Breast epithelium (tissue), 4 donors: ENCODE data around the gene GULP1. TPM values are rescaled to one million over a fixed set of nuclear protein-coding genes. Genes with fewer than 3 reads are reported as not detected.

Source experiments
- DNase-seq, 2 donors: peaks; one replicate each; pipeline ENCODE4 v3.0.0-alpha.2; 2019; ENCODE audit warnings: low spot score in 2 of 2
- H3K27ac ChIP-seq, 2 donors: fragments of 200-600 bp; sonication (generic) in 1 of 2; one replicate each; pipeline ENCODE4 v1.5.1; 2016 to 2019; ENCODE audit warnings: mild to moderate bottlenecking in 1 of 2
- H3K27me3 ChIP-seq, 2 donors: fragments of 200-600 bp; sonication (generic) in 1 of 2; one replicate each; pipeline versions ENCODE4 v1.5.1 to v1.6.0; 2017 to 2019; ENCODE audit warnings: control low read depth in 1 of 2, mild to moderate bottlenecking in 1 of 2
- H3K36me3 ChIP-seq: fragments of 200-600 bp; one replicate; pipeline ENCODE4 v1.5.1; 2019
- H3K4me1 ChIP-seq, 2 donors: fragments of 200-600 bp; sonication (generic); one replicate each; pipeline ENCODE4 v1.5.1; 2016 to 2019; ENCODE audit warnings: control low read depth in 1 of 2
- H3K4me3 ChIP-seq, 3 donors: fragments of 200-600 bp; sonication (generic); 1 replicate in 2 of 3; 2 replicates in 1 of 3; pipeline ENCODE4 v1.5.1; 2016 to 2019; ENCODE audit warnings: mild to moderate bottlenecking in 3 of 3, moderate library complexity in 2 of 3
- H3K9me3 ChIP-seq, 2 donors: fragments of 200-600 bp; sonication (generic) in 1 of 2; one replicate each; pipeline ENCODE4 v1.5.1; 2016 to 2019; ENCODE audit warnings: control low read depth in 1 of 2
- CTCF ChIP-seq, 3 donors: fragments of 450-650 bp; IDR thresholded peaks; one replicate each; pipeline ENCODE4 v1.5.1; 2016 to 2017; ENCODE audit warnings: antibody characterized with exemption in 3 of 3, mild to moderate bottlenecking in 3 of 3, moderate library complexity in 3 of 3
- POLR2A ChIP-seq: fragments of 450-650 bp; IDR thresholded peaks from one replicate; pipeline ENCODE4 v1.6.1; 2016; ENCODE audit warnings: antibody characterized with exemption, mild to moderate bottlenecking, moderate library complexity
- POLR2AphosphoS5 ChIP-seq, 3 donors: sonication (generic); formaldehyde crosslinking; IDR thresholded peaks; one replicate each; pipeline ENCODE4 v1.6.1; 2017; ENCODE audit warnings: antibody characterized with exemption in 3 of 3
- intact Hi-C: fragments of 100-400 bp; cut with DNase I; formaldehyde crosslinking; loops from one replicate; pipeline ENCODE4 v1.15.1; 2023; ENCODE audit warnings: low total_unique reads
- total RNA-seq, 3 donors: library from RNA; depleted of rRNA; stranded (reverse); fragments of >200 nt; gene quantifications; one replicate each; pipeline ENCODE4 v1.1.0, GENCODE V29; 2016

Gene GULP1
- total RNA-seq, 3 donors from 2014 or later: 16.5 to 47.9 (median 43.8) TPM

DNA sequence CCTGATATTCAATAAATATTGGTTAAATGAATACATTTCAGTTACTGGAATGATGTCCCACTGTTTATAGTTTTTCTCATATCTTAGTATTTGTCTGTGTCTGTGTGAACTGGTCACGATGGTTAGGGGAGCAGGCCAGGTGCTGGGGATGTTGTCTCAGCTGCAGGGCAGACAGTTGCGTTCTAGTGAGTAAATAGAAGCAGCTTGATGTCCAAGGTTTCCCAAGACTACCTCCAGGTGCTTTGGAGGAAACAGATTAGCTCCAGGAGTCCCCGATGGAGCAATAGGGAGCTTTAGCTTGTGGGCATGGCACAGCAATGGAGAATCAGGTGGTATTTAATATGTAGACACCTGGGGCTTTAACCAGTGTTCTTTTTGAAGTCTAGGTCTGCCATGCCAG is 75.5 kb downstream of the GULP1 start:
- TF ChIP-seq POLR2AphosphoS5 (IDR thresholded peaks at IDR 0.05) (no peak), CTCF (IDR thresholded peaks at IDR 0.05) (no peak), POLR2A (no peak)
- intact Hi-C loops: no loop called here

DNA sequence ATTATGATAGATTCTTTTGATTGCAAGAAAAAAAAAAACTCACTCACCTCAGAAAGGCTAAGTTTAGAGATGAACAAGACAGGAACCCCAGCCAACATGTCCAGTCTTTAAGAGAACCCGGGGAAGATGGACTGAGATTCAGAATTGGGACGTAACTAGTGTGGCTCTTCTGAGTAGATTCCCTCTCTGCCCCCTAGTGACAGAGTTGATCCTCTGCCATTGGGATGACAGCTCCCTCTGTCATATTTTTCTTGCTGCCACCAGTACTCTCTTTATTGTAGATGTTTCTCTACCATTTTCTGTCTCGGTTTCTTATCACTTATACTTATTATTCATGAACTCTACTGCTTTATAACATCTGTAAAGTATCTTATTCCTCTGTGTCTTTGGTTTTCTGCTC is 77.7 kb downstream of the GULP1 start:
- intact Hi-C loops: no loop called here

More for the DNA sequence above, 75.5 kb downstream of the GULP1 start:
- Histone ChIP-seq H3K27ac (no peak overlapping the region), H3K4me1 (no peaks in the 10 kb centered on the region), H3K36me3 (no peaks in the 10 kb centered on the region), H3K4me3 (no peak overlapping the region), H3K9me3 (no peaks in the 10 kb centered on the region), H3K27me3 (no peaks in the 10 kb centered on the region)
- DNase-seq: no peak

GRCh38 chr2:188378371-188378950 is 86.8 kb downstream of the GULP1 start:
- Histone ChIP-seq H3K36me3 (no peaks in the 10 kb centered on the region), H3K9me3 (no peaks in the 10 kb centered on the region), H3K27me3 (no peaks in the 10 kb centered on the region), H3K4me1 (peaks cover 0 to 5% of the 10 kb centered on the region in 2 donors), H3K27ac (no peak overlapping the region), H3K4me3 (no peak overlapping the region)
- no peak for DNase-seq
- intact Hi-C loops: no loop called here
- no peak for TF ChIP-seq POLR2A
- no peak for TF ChIP-seq POLR2AphosphoS5 (IDR thresholded peaks at IDR 0.05)
- no peak for TF ChIP-seq CTCF (IDR thresholded peaks at IDR 0.05)

More for the DNA sequence above, 77.7 kb downstream of the GULP1 start:
- H3K4me1 ChIP-seq: no peaks in the 10 kb centered on the region
- TF ChIP-seq CTCF (IDR thresholded peaks at IDR 0.05) (peak; percentile 34 to 48 (median 39)), POLR2A (no peak)
- H3K9me3 ChIP-seq: no peaks in the 10 kb centered on the region
- H3K36me3 ChIP-seq: no peaks in the 10 kb centered on the region
- no peak overlapping the region for H3K4me3 ChIP-seq
- no peak for DNase-seq
- H3K27ac ChIP-seq: no peak overlapping the region
- no peaks in the 10 kb centered on the region for H3K27me3 ChIP-seq

GRCh38 chr2:188379748-188380147 is 88.1 kb downstream of the GULP1 start:
- H3K4me3 ChIP-seq: no peak overlapping the region
- no peaks in the 10 kb centered on the region for H3K9me3 ChIP-seq
- no peaks in the 10 kb centered on the region for H3K27me3 ChIP-seq
- peaks cover 0 to 5% of the 10 kb centered on the region in 2 donors for H3K4me1 ChIP-seq
- intact Hi-C loops: no loop called here
- H3K36me3 ChIP-seq: no peaks in the 10 kb centered on the region
- TF ChIP-seq POLR2AphosphoS5 (IDR thresholded peaks at IDR 0.05) (no peak), POLR2A (no peak), CTCF (IDR thresholded peaks at IDR 0.05) (no peak)
- H3K27ac ChIP-seq: no peak overlapping the region
- DNase-seq: no peak

DNA sequence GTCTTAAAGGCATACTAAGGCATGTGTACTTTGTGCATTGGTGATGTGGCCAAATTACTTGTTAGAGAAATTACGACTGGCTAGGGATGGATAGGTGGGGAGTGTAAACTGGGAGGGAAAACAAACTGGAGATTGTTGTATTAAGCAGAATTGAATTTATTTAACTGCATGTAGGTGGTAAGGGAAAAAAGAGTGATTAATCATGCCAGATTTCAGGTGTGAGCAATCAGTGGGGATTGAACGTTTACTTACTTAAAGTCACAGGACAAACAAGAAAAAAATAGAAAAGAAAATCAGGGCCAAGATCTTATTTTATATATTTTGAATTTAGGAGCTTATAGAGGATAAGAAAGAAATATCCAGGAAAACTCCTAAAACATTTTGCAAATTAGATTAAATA is 88.6 kb downstream of the GULP1 start:
- Histone ChIP-seq H3K36me3 (no peaks in the 10 kb centered on the region), H3K9me3 (no peaks in the 10 kb centered on the region), H3K27ac (no peak overlapping the region), H3K4me3 (no peak overlapping the region), H3K4me1 (peaks cover 0 to 5% of the 10 kb centered on the region in 2 donors), H3K27me3 (no peaks in the 10 kb centered on the region)
- DNase-seq: no peak
- no peak for TF ChIP-seq POLR2AphosphoS5 (IDR thresholded peaks at IDR 0.05)
- no peak for TF ChIP-seq CTCF (IDR thresholded peaks at IDR 0.05)
- intact Hi-C loops: no loop called here
